Gastroesophageal sphincter (tissue), 3 donors: ENCODE results near the gene PRKN.

ENCODE experiments used
- EP300 ChIP-seq: sonication (generic); formaldehyde crosslinking; IDR thresholded peaks from one replicate; pipeline ENCODE4 v1.6.1; 2017; ENCODE audit warnings: antibody characterized with exemption, mild to moderate bottlenecking
- POLR2A ChIP-seq, 2 donors: fragments of 450-650 bp; IDR thresholded peaks; one replicate each; pipeline ENCODE4 v1.6.1; 2017; ENCODE audit warnings: antibody characterized with exemption in 2 of 2, mild to moderate bottlenecking in 2 of 2, moderate library complexity in 1 of 2
- POLR2AphosphoS5 ChIP-seq: sonication (generic); formaldehyde crosslinking; IDR thresholded peaks from one replicate; pipeline ENCODE4 v1.6.1; 2017; ENCODE audit warnings: antibody characterized with exemption
- TF ChIP-seq, protein P1 (sequence below), 4 experiments: fragments of 200-600 bp in 2 of 4; fragments of 450-650 bp in 2 of 4; sonication (generic) in 1 of 4; IDR thresholded peaks; one replicate each; pipeline ENCODE4 v1.5.1; 2017 to 2019; ENCODE audit warnings: antibody characterized with exemption in 4 of 4, mild to moderate bottlenecking in 2 of 4, moderate library complexity in 2 of 4

DNA sequence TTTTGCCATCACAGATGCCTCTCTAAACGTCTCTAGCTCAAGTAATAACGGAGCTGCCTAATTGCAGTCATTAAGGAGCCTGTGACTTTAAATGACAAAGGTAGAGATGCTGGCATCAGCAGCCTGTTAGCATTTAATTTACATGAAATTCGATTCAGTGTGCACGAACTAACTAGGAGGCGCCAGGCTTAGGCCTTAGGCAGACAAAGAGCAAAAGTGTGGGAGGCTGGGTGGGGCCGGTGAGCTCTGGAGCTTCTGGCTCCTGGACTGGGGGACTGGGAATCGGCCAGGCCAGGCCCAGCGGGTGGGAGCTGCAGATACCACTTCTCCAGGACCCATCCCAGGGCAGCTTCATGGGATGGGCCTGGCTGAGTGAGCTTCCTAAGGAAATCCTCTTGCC, 1283.7 kb downstream of the PRKN start:
- TF ChIP-seq, protein P1, sequence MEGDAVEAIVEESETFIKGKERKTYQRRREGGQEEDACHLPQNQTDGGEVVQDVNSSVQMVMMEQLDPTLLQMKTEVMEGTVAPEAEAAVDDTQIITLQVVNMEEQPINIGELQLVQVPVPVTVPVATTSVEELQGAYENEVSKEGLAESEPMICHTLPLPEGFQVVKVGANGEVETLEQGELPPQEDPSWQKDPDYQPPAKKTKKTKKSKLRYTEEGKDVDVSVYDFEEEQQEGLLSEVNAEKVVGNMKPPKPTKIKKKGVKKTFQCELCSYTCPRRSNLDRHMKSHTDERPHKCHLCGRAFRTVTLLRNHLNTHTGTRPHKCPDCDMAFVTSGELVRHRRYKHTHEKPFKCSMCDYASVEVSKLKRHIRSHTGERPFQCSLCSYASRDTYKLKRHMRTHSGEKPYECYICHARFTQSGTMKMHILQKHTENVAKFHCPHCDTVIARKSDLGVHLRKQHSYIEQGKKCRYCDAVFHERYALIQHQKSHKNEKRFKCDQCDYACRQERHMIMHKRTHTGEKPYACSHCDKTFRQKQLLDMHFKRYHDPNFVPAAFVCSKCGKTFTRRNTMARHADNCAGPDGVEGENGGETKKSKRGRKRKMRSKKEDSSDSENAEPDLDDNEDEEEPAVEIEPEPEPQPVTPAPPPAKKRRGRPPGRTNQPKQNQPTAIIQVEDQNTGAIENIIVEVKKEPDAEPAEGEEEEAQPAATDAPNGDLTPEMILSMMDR (IDR thresholded peaks at IDR 0.05) = no peak
- TF ChIP-seq POLR2AphosphoS5 = no peak
- no peak for TF ChIP-seq POLR2A (IDR thresholded peaks at IDR 0.05)
- no peak for TF ChIP-seq EP300
